OCI-LY7 (cell line): ENCODE results near the gene ANKRD13B. TPM values are rescaled to one million over a fixed set of nuclear protein-coding genes. Genes with fewer than 3 reads are reported as not detected.
A peak's percentile ranks its signal among the peaks of the same experiment; 100 is the strongest.

ENCODE experiments used
- BruUV-seq: library from RNA; stranded (reverse); fragments of 400-500 nt; replicated peaks from 2 replicates; lab custom pipeline; 2021; lab: Mats Ljungman, UMichigan
- CTCF ChIA-PET: fragments of 300-600 bp; sonication (Branson Sonifier 250); formaldehyde crosslinking; loops from one replicate; lab custom pipeline; 2022; ENCODE audit warnings: antibody characterized with exemption; ENCODE audit not compliant: unreplicated experiment; lab: Charles Lee
- POLR2A ChIA-PET: fragments of 300-600 bp; sonication (Branson Sonifier 250); formaldehyde crosslinking; loops from one replicate; lab custom pipeline; 2022; ENCODE audit warnings: antibody characterized with exemption; lab: Charles Lee
- DNase-seq: peaks from one replicate; pipeline ENCODE4 v3.0.0-alpha.2; 2015; ENCODE audit warnings: low spot score
- H2AFZ ChIP-seq: fragments of 200-600 bp; sonication (generic), shearing (Covaris generic); 2 replicates; pipeline ENCODE4 v1.6.1; 2014; ENCODE audit warnings: mild to moderate bottlenecking, antibody characterized with exemption, low read length, moderate library complexity
- H3K27ac ChIP-seq: fragments of 200-600 bp; sonication (generic); 2 replicates; pipeline ENCODE4 v1.5.1; 2014; ENCODE audit warnings: mixed run types, low read depth, mild to moderate bottlenecking, moderate library complexity, low read length, inconsistent platforms; ENCODE audit not compliant: poor library complexity, severe bottlenecking
- H3K36me3 ChIP-seq: fragments of 200-600 bp; sonication (generic); 2 replicates; pipeline ENCODE4 v1.6.1; 2014; ENCODE audit warnings: mild to moderate bottlenecking, antibody characterized with exemption, low read length, moderate library complexity, mixed read lengths; ENCODE audit not compliant: insufficient read depth
- H3K4me1 ChIP-seq: fragments of 200-600 bp; sonication (generic); 2 replicates; pipeline ENCODE4 v1.5.1; 2014; ENCODE audit warnings: mild to moderate bottlenecking, low read length; ENCODE audit not compliant: insufficient read depth, poor library complexity, severe bottlenecking
- H3K4me2 ChIP-seq: fragments of 200-600 bp; sonication (generic); 2 replicates; pipeline ENCODE4 v1.6.1; 2014; ENCODE audit warnings: mild to moderate bottlenecking, low read length
- H3K4me3 ChIP-seq: fragments of 200-600 bp; sonication (generic); 2 replicates; pipeline ENCODE4 v1.5.1; 2014; ENCODE audit warnings: mild to moderate bottlenecking, low read depth, low read length; ENCODE audit not compliant: poor library complexity, severe bottlenecking
- H3K79me2 ChIP-seq: fragments of 200-600 bp; sonication (generic); 2 replicates; pipeline ENCODE4 v1.6.1; 2016; ENCODE audit warnings: low read depth, mild to moderate bottlenecking, low read length, moderate library complexity, mixed read lengths; ENCODE audit not compliant: insufficient read depth
- H3K9me2 ChIP-seq: fragments of 200-600 bp; sonication (generic); 2 replicates; pipeline ENCODE4 v1.6.1; 2016; ENCODE audit warnings: mild to moderate bottlenecking, low read length, mixed read lengths; ENCODE audit not compliant: insufficient read depth
- H3K9me3 ChIP-seq: fragments of 200-600 bp; sonication (generic); 2 replicates; pipeline ENCODE4 v1.6.1; 2014; ENCODE audit warnings: mild to moderate bottlenecking, mixed run types, low read length, mixed read lengths
- H4K20me1 ChIP-seq: fragments of 200-600 bp; sonication (generic); 2 replicates; pipeline ENCODE4 v1.6.1; 2014; ENCODE audit warnings: mild to moderate bottlenecking, antibody characterized with exemption, low read length, moderate library complexity, mixed read lengths; ENCODE audit not compliant: insufficient read depth
- CTCF ChIP-seq: fragments of 200-600 bp; sonication (generic); conservative IDR thresholded peaks from 2 replicates; pipeline ENCODE4 v1.5.1; 2014; ENCODE audit warnings: mild to moderate bottlenecking, antibody characterized with exemption, low read length, moderate library complexity, mixed read lengths
- EZH2phosphoT487 ChIP-seq: fragments of 200-600 bp; sonication (generic); IDR thresholded peaks from 2 replicates; pipeline ENCODE4 v1.6.1; 2018; ENCODE audit warnings: low read depth, borderline replicate concordance, mild to moderate bottlenecking, mixed run types, antibody characterized with exemption, low read length, moderate library complexity, mixed read lengths
- intact Hi-C: fragments of 100-400 bp; cut with micrococcal nuclease; formaldehyde crosslinking; loops from one replicate; pipeline ENCODE4 v1.10.0; 2022; ENCODE audit not compliant: unreplicated experiment
- total RNA-seq, 2 experiments: library from RNA; depleted of rRNA in 1 of 2; stranded (reverse); fragments of >200 nt in 1 of 2; shearing (Covaris generic) in 1 of 2; gene quantifications; 2 replicates each; pipeline ENCODE4 v1.2.3, GENCODE V29; 2014 to 2022

ANKRD13B gene
- total RNA-seq, 2 experiments from 2014 or later = 22.8 to 30.5 TPM

- ChIA-PET POLR2A (interaction anchor here (2.8 kb wide), 1 partner anchor 32 kb away, joined by 8 read pairs; no protein-coding TSS in a partner anchor), CTCF (interaction anchor here (1.0 kb wide), 1 partner anchor 189 kb away, joined by 3 read pairs; no protein-coding TSS in a partner anchor)
- Histone ChIP-seq H3K4me1 (peaks cover 55% of the 10 kb centered on the region), H2AFZ (no peak overlapping the region), H3K4me3 (peak overlapping the region; percentile 3), H3K36me3 (no peaks in the 10 kb centered on the region), H4K20me1 (no peaks in the 10 kb centered on the region), H3K9me2 (no peaks in the 10 kb centered on the region), H3K79me2 (no peaks in the 10 kb centered on the region), H3K9me3 (no peaks in the 10 kb centered on the region), H3K27ac (peak overlapping the region; percentile 46), H3K4me2 (peak overlapping the region; percentile 54)
- DNase-seq = peak; percentile 33
- intact Hi-C loops = loop anchor here (10.0 kb wide), 2 partner anchors 185 to 415 kb away; no protein-coding TSS in a partner anchor
- TF ChIP-seq CTCF = no peak
- no peak for TF ChIP-seq EZH2phosphoT487
- no TSS peak for BruUV-seq
Observed at GRCh38 chr17:29559640-29560039, 33.3 kb upstream of the ANKRD13B start.

- intact Hi-C loops = loop anchor here (10.0 kb wide), 2 partner anchors 186 to 416 kb away; no protein-coding TSS in a partner anchor
- POLR2A ChIA-PET = interaction anchor here (2.8 kb wide), 1 partner anchor 32 kb away, joined by 8 read pairs; no protein-coding TSS in a partner anchor
Observed at GRCh38 chr17:29560316-29560715, 32.6 kb upstream of the ANKRD13B start.

More at GRCh38 chr17:29560316-29560715, 32.6 kb upstream of the ANKRD13B start:
- peak overlapping the region; percentile 3 for H3K4me3 ChIP-seq
- H3K27ac ChIP-seq = peak overlapping the region; percentile 46
- H4K20me1 ChIP-seq = no peaks in the 10 kb centered on the region
- peaks cover 55% of the 10 kb centered on the region for H3K4me1 ChIP-seq
- no peaks in the 10 kb centered on the region for H3K9me2 ChIP-seq
- H3K9me3 ChIP-seq = no peaks in the 10 kb centered on the region
- CTCF ChIA-PET = interaction anchor here (1.0 kb wide), 1 partner anchor 190 kb away, joined by 3 read pairs; no protein-coding TSS in a partner anchor
- H2AFZ ChIP-seq = peak overlapping the region; percentile 5; the same call in 1 of the 2 replicates
- H3K36me3 ChIP-seq = no peaks in the 10 kb centered on the region
- BruUV-seq = no TSS peak
- TF ChIP-seq CTCF (no peak), EZH2phosphoT487 (no peak)
- H3K4me2 ChIP-seq = peak overlapping the region; percentile 54
- DNase-seq = peak; percentile 78
- no peaks in the 10 kb centered on the region for H3K79me2 ChIP-seq
